GM12891 (cell line): ENCODE data around the gene CCDC12.

Experiments
- DNase-seq: peaks from one replicate; pipeline ENCODE4 v3.0.0; 2011; ENCODE audit warnings: low spot score; ENCODE audit not compliant: insufficient read length
- FAIRE-seq: peaks from 2 replicates; lab custom pipeline; 2011; peaks lifted over from hg19 to GRCh38; lab: Jason Lieb, UNC
- PAX5 ChIP-seq: IDR thresholded peaks from 2 replicates; pipeline ENCODE4 v1.6.1; 2011; ENCODE audit warnings: low read length, moderate library complexity, mild to moderate bottlenecking; ENCODE audit not compliant: insufficient read depth, severe bottlenecking
- POLR2A ChIP-seq: IDR thresholded peaks from 2 replicates; pipeline ENCODE4 v1.6.1; 2011; ENCODE audit warnings: low read depth, low read length, control low read depth
- POLR2AphosphoS5 ChIP-seq: IDR thresholded peaks from 2 replicates; pipeline ENCODE4 v1.6.1; 2011; ENCODE audit warnings: low read depth, low read length, control low read depth
- POU2F2 ChIP-seq: IDR thresholded peaks from 2 replicates; pipeline ENCODE4 v1.6.1; 2011; ENCODE audit warnings: low read depth, mild to moderate bottlenecking, control low read depth, low read length, moderate library complexity
- SPI1 ChIP-seq: IDR thresholded peaks from 2 replicates; pipeline ENCODE4 v1.6.1; 2011; ENCODE audit warnings: low read depth, low read length, control low read depth
- TAF1 ChIP-seq: IDR thresholded peaks from 2 replicates; pipeline ENCODE4 v1.6.1; 2011; ENCODE audit warnings: low read depth, low read length, control low read depth

The CCDC12 gene

GRCh38 chr3:46931631-46932331 is 44.8 kb downstream of the CCDC12 start:
- DNase-seq, result no peak
- peak; percentile 74 for FAIRE-seq
- no peak for TF ChIP-seq TAF1
- no peak for TF ChIP-seq POU2F2
- TF ChIP-seq PAX5, result no peak

- no peak for DNase-seq
- no peak for FAIRE-seq
- TF ChIP-seq TAF1, result no peak
- no peak for TF ChIP-seq SPI1
- no peak for TF ChIP-seq PAX5
- no peak for TF ChIP-seq POU2F2
- no peak for TF ChIP-seq POLR2AphosphoS5
- no peak for TF ChIP-seq POLR2A
Observed at GRCh38 chr3:46930945-46931403, 45.6 kb downstream of the CCDC12 start.

- TF ChIP-seq SPI1, result 0 out of 2 replicates have a peak, but pooled peaks have one; percentile 4
- TF ChIP-seq TAF1, result no peak
- FAIRE-seq (peak; percentile 47), DNase-seq (no peak)
Observed at GRCh38 chr3:46930166-46930944, 46.2 kb downstream of the CCDC12 start.

- FAIRE-seq (no peak), DNase-seq (no peak)
- no peak for TF ChIP-seq POU2F2
- TF ChIP-seq TAF1, result no peak
- no peak for TF ChIP-seq PAX5
Observed at GRCh38 chr3:46929324-46929723, 47.2 kb downstream of the CCDC12 start.

GRCh38 chr3:46928282-46928681 is 48.3 kb downstream of the CCDC12 start:
- DNase-seq (no peak), FAIRE-seq (no peak)
- TF ChIP-seq POLR2AphosphoS5, result no peak
- 0 out of 2 replicates have a peak, but pooled peaks have one; percentile 8 for TF ChIP-seq POU2F2

- FAIRE-seq (no peak), DNase-seq (no peak)
- no peak for TF ChIP-seq POU2F2
- TF ChIP-seq PAX5, result no peak
Observed at GRCh38 chr3:46927718-46928073, 48.8 kb downstream of the CCDC12 start.

GRCh38 chr3:46926871-46927717 is 49.5 kb downstream of the CCDC12 start:
- peak; percentile 95 for FAIRE-seq
- DNase-seq, result peak; percentile 73
- peak; percentile 71 for TF ChIP-seq POLR2A
- TF ChIP-seq SPI1, result peak; percentile 99
- no peak for TF ChIP-seq PAX5
- peak; percentile 54; the same call in 1 of the 2 replicates for TF ChIP-seq TAF1
- TF ChIP-seq POU2F2, result no peak
- peak; percentile 78 for TF ChIP-seq POLR2AphosphoS5

- TF ChIP-seq PAX5, result no peak
- TF ChIP-seq TAF1, result no peak
- no peak for TF ChIP-seq SPI1
- TF ChIP-seq POU2F2, result no peak
- TF ChIP-seq POLR2AphosphoS5, result no peak
- TF ChIP-seq POLR2A, result no peak
- no peak for DNase-seq
- no peak for FAIRE-seq
Observed at GRCh38 chr3:46926447-46926846, 50.1 kb downstream of the CCDC12 start.

- FAIRE-seq, result no peak
Observed at GRCh38 chr3:46926039-46926438, 50.5 kb downstream of the CCDC12 start.

GRCh38 chr3:46925585-46925934 is 51.0 kb downstream of the CCDC12 start:
- DNase-seq (no peak), FAIRE-seq (no peak)
- TF ChIP-seq POLR2A, result no peak
- no peak for TF ChIP-seq SPI1
- no peak for TF ChIP-seq TAF1
- TF ChIP-seq PAX5, result no peak
- TF ChIP-seq POU2F2, result no peak
- no peak for TF ChIP-seq POLR2AphosphoS5

More at GRCh38 chr3:46926039-46926438, 50.5 kb downstream of the CCDC12 start:
- TF ChIP-seq PAX5 (no peak), POLR2AphosphoS5 (no peak), POU2F2 (no peak), POLR2A (no peak), SPI1 (no peak), TAF1 (no peak)
- DNase-seq, result no peak
